SU-DHL-6 (cell line): ENCODE data around the gene NTNG1.

Source experiments
- H2AFZ ChIP-seq: fragments of 200-600 bp; sonication (generic); 2 replicates; pipeline ENCODE4 v1.6.1; 2014; ENCODE audit warnings: low read depth, mild to moderate bottlenecking, moderate library complexity, mixed read lengths, antibody characterized with exemption, low read length; ENCODE audit not compliant: severe bottlenecking
- H3F3A ChIP-seq: fragments of 200-600 bp; shearing (Covaris generic); 2 replicates; pipeline ENCODE4 v1.6.0; 2016; ENCODE audit warnings: antibody characterized with exemption, mild to moderate bottlenecking; ENCODE audit not compliant: insufficient read depth
- H3K27ac ChIP-seq: fragments of 200-600 bp; sonication (generic); 2 replicates; pipeline ENCODE4 v1.5.1; 2016; ENCODE audit warnings: low read depth, mild to moderate bottlenecking, low read length, moderate library complexity, mixed read lengths
- H3K27me3 ChIP-seq: fragments of 200-600 bp; sonication (generic), shearing (Covaris generic); 2 replicates; pipeline ENCODE4 v1.6.0; 2014; ENCODE audit warnings: mild to moderate bottlenecking, low read length
- H3K36me3 ChIP-seq: fragments of 200-600 bp; sonication (generic); 2 replicates; pipeline ENCODE4 v1.6.1; 2014; ENCODE audit warnings: mild to moderate bottlenecking, low read length, mixed read lengths
- H3K4me2 ChIP-seq: fragments of 300-600, 200-600 bp; shearing (Covaris generic), sonication (generic); 2 replicates; pipeline ENCODE4 v1.6.0; 2014; ENCODE audit warnings: low read length, low read depth, mild to moderate bottlenecking; ENCODE audit not compliant: poor library complexity, severe bottlenecking
- H3K4me3 ChIP-seq: fragments of 200-600 bp; sonication (generic); 2 replicates; pipeline ENCODE4 v1.5.1; 2014; ENCODE audit warnings: antibody characterized with exemption, low read length, mild to moderate bottlenecking, mixed read lengths; ENCODE audit not compliant: insufficient read depth, poor library complexity, severe bottlenecking
- H3K79me2 ChIP-seq: fragments of 200-600 bp; sonication (generic); 2 replicates; pipeline ENCODE4 v1.6.1; 2014; ENCODE audit warnings: mild to moderate bottlenecking, low read length, moderate library complexity; ENCODE audit not compliant: insufficient read depth
- H3K9ac ChIP-seq: fragments of 200-600 bp; sonication (generic); 2 replicates; pipeline ENCODE4 v1.7.0; 2014; ENCODE audit warnings: mild to moderate bottlenecking, low read length
- H3K9me2 ChIP-seq: fragments of 200-600 bp; sonication (generic); replicated peaks from 2 replicates; pipeline ENCODE4 v1.6.1; 2014; ENCODE audit warnings: low read length; ENCODE audit not compliant: insufficient read depth
- H3K9me3 ChIP-seq: fragments of 200-600 bp; sonication (generic); 2 replicates; pipeline ENCODE4 v1.6.1; 2014; ENCODE audit warnings: low read length, mixed read lengths; ENCODE audit not compliant: insufficient read depth
- H4K20me1 ChIP-seq: fragments of 200-600 bp; sonication (generic); 2 replicates; pipeline ENCODE4 v1.6.1; 2014; ENCODE audit warnings: low read depth, mild to moderate bottlenecking, antibody characterized with exemption, low read length, moderate library complexity, mixed read lengths
- EZH2phosphoT487 ChIP-seq: fragments of 200-600 bp; sonication (generic), shearing (Covaris generic); conservative IDR thresholded peaks from 2 replicates; pipeline ENCODE4 v1.6.1; 2018; ENCODE audit warnings: mild to moderate bottlenecking, antibody characterized with exemption, low read length, moderate library complexity, mixed read lengths
- TF ChIP-seq, protein P1 (sequence below): fragments of 200-600 bp; sonication (generic); IDR thresholded peaks from one replicate; pipeline ENCODE4 v1.5.1; 2017; ENCODE audit warnings: antibody characterized with exemption, mild to moderate bottlenecking, low read length, moderate library complexity; ENCODE audit not compliant: insufficient read depth, poor library complexity, severe bottlenecking

The NTNG1 gene

DNA sequence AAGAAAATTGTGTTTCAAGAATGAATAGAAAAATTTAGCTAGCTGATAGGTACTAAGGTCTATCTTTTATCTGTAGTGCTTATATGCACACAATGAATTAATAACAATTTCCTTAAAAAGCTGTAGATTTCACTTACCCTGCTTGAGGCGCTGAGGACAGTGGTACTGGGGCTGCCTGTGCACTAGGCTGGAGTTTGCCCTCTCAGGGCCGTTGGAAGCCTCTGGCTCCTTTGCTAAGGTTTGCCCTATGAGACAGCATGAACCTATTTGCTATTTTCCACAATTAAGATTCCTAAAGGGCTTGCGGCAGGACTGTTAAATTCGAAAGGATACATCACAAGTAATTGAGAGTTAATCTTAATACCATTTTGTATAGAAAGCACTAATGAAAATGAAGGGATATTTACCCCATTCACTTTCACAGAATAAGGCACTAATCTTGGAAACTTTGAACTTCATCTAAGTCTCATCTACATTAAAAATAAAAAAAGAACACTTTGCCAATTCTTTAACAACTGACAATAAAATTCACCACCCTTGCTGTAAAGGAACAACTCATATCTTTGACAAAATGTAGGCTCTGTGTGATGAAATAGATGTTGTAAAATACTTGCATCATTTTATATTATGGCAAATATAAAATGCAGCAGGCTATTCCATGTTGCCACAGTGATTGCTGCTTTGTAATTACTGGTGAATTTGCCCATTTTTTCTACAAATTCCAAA lies 293.0 kb downstream of the NTNG1 start:
- no peaks in the 10 kb centered on the region for H4K20me1 ChIP-seq
- H3K36me3 ChIP-seq, result no peaks in the 10 kb centered on the region
- H3K9ac ChIP-seq, result no peak overlapping the region
- no peak overlapping the region for H3K27ac ChIP-seq
- H3K9me3 ChIP-seq, result no peaks in the 10 kb centered on the region
- H3K9me2 ChIP-seq, result no peaks in the 10 kb centered on the region
- TF ChIP-seq, protein P1, sequence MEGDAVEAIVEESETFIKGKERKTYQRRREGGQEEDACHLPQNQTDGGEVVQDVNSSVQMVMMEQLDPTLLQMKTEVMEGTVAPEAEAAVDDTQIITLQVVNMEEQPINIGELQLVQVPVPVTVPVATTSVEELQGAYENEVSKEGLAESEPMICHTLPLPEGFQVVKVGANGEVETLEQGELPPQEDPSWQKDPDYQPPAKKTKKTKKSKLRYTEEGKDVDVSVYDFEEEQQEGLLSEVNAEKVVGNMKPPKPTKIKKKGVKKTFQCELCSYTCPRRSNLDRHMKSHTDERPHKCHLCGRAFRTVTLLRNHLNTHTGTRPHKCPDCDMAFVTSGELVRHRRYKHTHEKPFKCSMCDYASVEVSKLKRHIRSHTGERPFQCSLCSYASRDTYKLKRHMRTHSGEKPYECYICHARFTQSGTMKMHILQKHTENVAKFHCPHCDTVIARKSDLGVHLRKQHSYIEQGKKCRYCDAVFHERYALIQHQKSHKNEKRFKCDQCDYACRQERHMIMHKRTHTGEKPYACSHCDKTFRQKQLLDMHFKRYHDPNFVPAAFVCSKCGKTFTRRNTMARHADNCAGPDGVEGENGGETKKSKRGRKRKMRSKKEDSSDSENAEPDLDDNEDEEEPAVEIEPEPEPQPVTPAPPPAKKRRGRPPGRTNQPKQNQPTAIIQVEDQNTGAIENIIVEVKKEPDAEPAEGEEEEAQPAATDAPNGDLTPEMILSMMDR, result no peak
- TF ChIP-seq EZH2phosphoT487, result no peak
- H3K27me3 ChIP-seq, result no peaks in the 10 kb centered on the region
- no peak overlapping the region for H2AFZ ChIP-seq
- peak overlapping the region; percentile 16 for H3K4me2 ChIP-seq
- no peaks in the 10 kb centered on the region for H3F3A ChIP-seq
- no peak overlapping the region for H3K4me3 ChIP-seq
- H3K79me2 ChIP-seq, result no peaks in the 10 kb centered on the region

DNA sequence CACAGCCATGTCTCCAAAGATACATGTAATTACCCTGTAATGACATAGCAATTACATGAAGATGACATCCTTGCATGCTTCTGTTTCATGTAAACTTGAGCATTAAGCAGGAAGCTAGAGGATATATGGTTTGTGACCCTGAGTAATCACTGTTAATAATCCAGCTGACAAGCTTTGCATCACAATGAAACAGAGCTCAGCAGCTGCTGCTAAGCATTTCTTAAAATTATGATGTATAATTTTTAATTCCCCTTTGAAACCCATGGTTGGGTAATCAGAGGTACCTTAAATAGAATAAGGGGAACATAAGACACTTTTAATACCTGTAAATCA lies 293.5 kb downstream of the NTNG1 start:
- Histone ChIP-seq H3K27ac (no peak overlapping the region), H3K9me2 (no peaks in the 10 kb centered on the region), H3K9me3 (no peaks in the 10 kb centered on the region), H3K4me3 (no peak overlapping the region), H2AFZ (no peak overlapping the region), H3K9ac (no peak overlapping the region), H3K27me3 (no peaks in the 10 kb centered on the region), H3F3A (no peaks in the 10 kb centered on the region), H4K20me1 (no peaks in the 10 kb centered on the region), H3K4me2 (peak overlapping the region; percentile 16), H3K79me2 (no peaks in the 10 kb centered on the region), H3K36me3 (no peaks in the 10 kb centered on the region)
- TF ChIP-seq, protein P1, result no peak
- no peak for TF ChIP-seq EZH2phosphoT487

DNA sequence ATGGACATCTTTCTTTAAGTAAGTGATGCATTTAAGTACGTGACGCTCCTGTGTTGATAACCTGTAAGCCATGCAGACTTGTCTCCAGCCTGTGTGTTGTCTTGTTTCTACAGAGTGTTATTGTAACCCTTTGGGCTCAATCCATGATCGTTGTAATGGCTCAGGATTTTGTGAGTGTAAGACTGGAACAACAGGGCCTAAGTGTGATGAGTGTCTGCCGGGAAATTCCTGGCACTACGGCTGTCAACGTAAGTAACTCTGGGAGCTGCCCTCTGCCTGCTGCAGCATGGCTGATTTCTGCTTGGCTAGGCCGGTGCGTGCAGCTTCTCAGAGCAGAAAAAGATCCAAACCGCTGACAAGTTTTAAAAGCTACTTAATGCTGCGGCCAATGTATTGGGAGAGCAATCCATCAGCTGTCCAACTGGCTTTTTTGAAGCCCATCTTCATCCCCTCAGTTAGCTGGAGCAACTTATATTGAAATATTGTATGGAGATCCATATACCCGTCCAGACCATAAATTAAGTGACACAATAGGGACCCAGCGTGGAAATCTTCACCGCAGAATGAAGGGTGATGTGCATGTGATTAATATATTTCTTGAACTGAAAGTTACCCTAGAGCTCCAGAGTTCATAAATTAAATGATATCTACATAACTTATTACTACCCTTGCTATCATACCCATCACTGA lies 295.9 kb downstream of the NTNG1 start:
- no peaks in the 10 kb centered on the region for H3K9me3 ChIP-seq
- no peak overlapping the region for H3K9ac ChIP-seq
- no peak overlapping the region for H3K27ac ChIP-seq
- no peaks in the 10 kb centered on the region for H3K27me3 ChIP-seq
- TF ChIP-seq, protein P1, result no peak
- TF ChIP-seq EZH2phosphoT487, result no peak
- H3F3A ChIP-seq, result no peaks in the 10 kb centered on the region
- no peaks in the 10 kb centered on the region for H4K20me1 ChIP-seq
- no peak overlapping the region for H3K4me2 ChIP-seq
- no peak overlapping the region for H3K4me3 ChIP-seq
- H3K9me2 ChIP-seq, result no peaks in the 10 kb centered on the region
- no peaks in the 10 kb centered on the region for H3K79me2 ChIP-seq
- H2AFZ ChIP-seq, result no peak overlapping the region
- no peaks in the 10 kb centered on the region for H3K36me3 ChIP-seq
